DMS114 treated with DMSO at 0.1 percent for 48 hours (cell line): Measurements from ENCODE around the gene EEF2KMT.
"Not testable (repeated sequence)": the region's sequence is repeated elsewhere in the genome, so short reads cannot be mapped to it uniquely, and the experiment has no call there.

Source experiments
- DNase-seq: peaks from one replicate; lab custom pipeline; 2025; ENCODE audit not compliant: unreplicated experiment; lab: John Stamatoyannopoulos, UW

Gene EEF2KMT

GRCh38 chr16:5095145-5095830 lies 2.3 kb downstream of the EEF2KMT start:
- DNase-seq: not testable (repeated sequence)

- DNase-seq: not testable (repeated sequence)
Measured at GRCh38 chr16:5093746-5094145, 3.8 kb downstream of the EEF2KMT start.

- DNase-seq: not testable (repeated sequence)
Measured at GRCh38 chr16:5093081-5093480, 4.5 kb downstream of the EEF2KMT start.

- DNase-seq: not testable (repeated sequence)
Measured at GRCh38 chr16:5090592-5090991, 7.0 kb downstream of the EEF2KMT start.

GRCh38 chr16:5089911-5090555 lies 7.6 kb downstream of the EEF2KMT start:
- not testable (repeated sequence) for DNase-seq

GRCh38 chr16:5088936-5089335 lies 8.7 kb downstream of the EEF2KMT start:
- DNase-seq: not testable (repeated sequence)

- DNase-seq: not testable (repeated sequence)
Measured at GRCh38 chr16:5088086-5088790, 9.4 kb downstream of the EEF2KMT start.

- not testable (repeated sequence) for DNase-seq
Measured at GRCh38 chr16:5085716-5086115, 11.9 kb downstream of the EEF2KMT start.

- DNase-seq: peak; percentile 11
Measured at GRCh38 chr16:5084802-5085201, 12.8 kb downstream of the EEF2KMT start.

GRCh38 chr16:5084099-5084731 lies 13.4 kb downstream of the EEF2KMT start:
- DNase-seq: not testable (repeated sequence)

- DNase-seq: not testable (repeated sequence)
Measured at GRCh38 chr16:5083646-5084045, 13.9 kb downstream of the EEF2KMT start.

GRCh38 chr16:5080996-5081395 lies 16.6 kb downstream of the EEF2KMT start:
- DNase-seq: not testable (repeated sequence)

- DNase-seq: not testable (repeated sequence)
Measured at GRCh38 chr16:5080461-5080860, 17.1 kb downstream of the EEF2KMT start.

- no peak for DNase-seq
Measured at GRCh38 chr16:5078626-5079025, 19.0 kb downstream of the EEF2KMT start.

GRCh38 chr16:5077304-5077703 lies 20.3 kb downstream of the EEF2KMT start:
- no peak for DNase-seq

- no peak for DNase-seq
Measured at GRCh38 chr16:5075637-5076036, 22.0 kb downstream of the EEF2KMT start.

GRCh38 chr16:5073771-5074170 lies 23.8 kb downstream of the EEF2KMT start:
- not testable (repeated sequence) for DNase-seq

GRCh38 chr16:5073279-5073629 lies 24.3 kb downstream of the EEF2KMT start:
- no peak for DNase-seq

- no peak for DNase-seq
Measured at GRCh38 chr16:5072334-5073278, 25.0 kb downstream of the EEF2KMT start.

- DNase-seq: peak; percentile 69
Measured at GRCh38 chr16:5071681-5072333, 25.8 kb downstream of the EEF2KMT start, which contains the start of gene ALG1. TSS of gene ALG1 (plus strand) at chr16:5071843. CDS start at chr16:5071850, 7 bp downstream.
